IPS-NIHi7 (cell line): ENCODE data around the gene INTS1.
A peak's percentile ranks its signal among the peaks of the same experiment; 100 is the strongest.
"Not testable (repeated sequence)": the region's sequence is repeated elsewhere in the genome, so short reads cannot be mapped to it uniquely, and the experiment has no call there.

Experiments
- DNase-seq: peaks from one replicate; pipeline ENCODE4 v3.0.0; 2012; ENCODE audit warnings: mixed read lengths; ENCODE audit errors: extremely low spot score

INTS1 gene

GRCh38 chr7:1445341-1445740 is 58.8 kb downstream of the INTS1 start:
- DNase-seq, result no peak

DNA sequence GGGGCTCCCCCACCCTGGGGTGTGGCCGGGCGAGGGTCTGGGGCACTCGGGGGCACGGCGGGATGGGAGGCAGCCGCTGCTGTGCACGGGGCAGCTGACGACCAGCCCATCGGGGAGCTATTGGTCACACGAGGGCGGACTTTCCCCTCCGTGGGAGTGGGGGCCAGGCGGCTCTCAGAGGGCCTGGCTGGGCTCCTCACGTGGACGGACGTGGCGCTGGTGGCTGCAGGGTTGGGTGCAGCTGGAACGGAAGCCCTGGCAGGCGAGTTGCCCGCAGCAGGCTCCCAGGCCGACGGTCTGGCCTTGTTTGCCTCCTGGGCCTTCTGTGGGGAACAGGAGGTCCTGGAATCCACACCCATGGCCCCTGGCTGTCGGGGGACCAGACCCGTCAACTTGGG is 59.3 kb downstream of the INTS1 start:
- DNase-seq, result no peak

- DNase-seq, result no peak
Measured at GRCh38 chr7:1444214-1444924, 59.8 kb downstream of the INTS1 start.

DNA sequence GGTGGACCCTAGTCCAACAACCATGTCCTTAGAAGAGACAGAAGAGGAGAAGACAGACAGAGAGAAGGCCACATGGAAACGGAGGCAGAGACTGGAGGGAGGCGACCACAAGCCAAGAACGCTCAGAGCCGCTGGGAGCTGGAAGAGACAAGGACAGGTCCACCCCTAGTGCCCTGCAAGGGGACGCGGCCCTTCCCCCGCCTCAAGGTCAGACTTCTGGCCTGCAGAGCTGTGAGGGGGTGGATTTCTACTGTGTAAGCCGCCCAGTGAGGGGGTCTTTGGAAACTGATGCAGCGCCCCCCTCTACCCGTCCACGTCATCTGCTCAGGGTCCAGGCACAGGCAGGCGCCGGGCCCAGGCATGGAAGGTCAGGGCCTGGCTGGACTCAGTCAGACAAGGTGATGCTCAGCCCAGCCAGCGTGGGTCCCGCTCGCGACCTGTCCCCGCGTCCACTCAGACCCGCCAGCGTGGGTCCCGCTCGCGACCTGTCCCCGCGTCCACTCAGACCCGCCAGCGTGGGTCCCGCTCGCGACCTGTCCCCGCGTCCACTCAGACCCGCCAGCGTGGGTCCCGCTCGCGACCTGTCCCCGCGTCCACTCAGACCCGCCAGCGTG is 60.5 kb downstream of the INTS1 start:
- DNase-seq, result not testable (repeated sequence)

GRCh38 chr7:1442355-1443124 is 61.6 kb downstream of the INTS1 start:
- DNase-seq, result no peak

- DNase-seq, result no peak
Measured at GRCh38 chr7:1441615-1442354, 62.4 kb downstream of the INTS1 start.

GRCh38 chr7:1440620-1441019 is 63.6 kb downstream of the INTS1 start:
- no peak for DNase-seq

DNA sequence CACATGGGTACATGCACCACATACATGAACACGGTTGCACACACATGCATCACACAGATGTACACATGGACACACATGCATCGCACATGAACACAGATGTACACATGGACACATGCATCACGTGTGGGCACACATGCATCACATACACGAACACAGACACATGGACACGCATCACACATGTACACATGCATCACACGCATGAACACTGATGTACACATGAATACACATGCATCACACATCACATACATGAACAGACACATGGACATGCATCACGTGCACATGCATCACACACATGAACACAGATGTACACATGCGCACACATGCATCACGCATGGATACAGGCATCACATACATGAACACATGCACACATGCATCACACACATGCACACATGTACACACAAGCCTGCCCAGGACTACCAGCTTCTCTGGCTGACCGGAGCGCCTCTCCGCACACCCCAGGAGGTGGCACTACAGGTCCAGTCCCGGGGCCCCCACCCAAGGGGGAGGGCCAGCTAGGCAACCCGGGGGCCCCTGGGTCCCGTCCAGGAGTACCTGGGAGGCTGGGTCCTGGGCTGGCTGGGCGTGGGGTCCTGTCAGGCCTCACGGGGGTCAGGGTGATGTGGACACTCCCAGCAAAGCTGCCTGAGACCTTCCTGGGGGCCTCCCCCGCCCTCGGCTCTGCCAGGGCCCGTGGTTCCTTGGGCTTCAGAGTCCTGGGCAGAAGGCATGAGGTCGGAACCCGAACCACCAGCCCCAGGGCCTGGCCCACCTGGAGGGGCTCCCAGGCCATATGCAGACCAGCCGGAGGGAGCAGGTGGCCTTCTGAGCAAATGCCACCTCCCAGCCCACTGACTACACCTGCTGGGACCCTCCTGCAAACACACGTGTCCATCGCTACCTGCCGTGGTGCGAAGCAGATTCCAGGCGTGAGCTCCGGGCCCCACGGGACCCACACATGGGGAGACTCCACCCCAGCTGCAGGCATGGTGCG is 64.5 kb downstream of the INTS1 start:
- DNase-seq, result no peak

GRCh38 chr7:1438821-1439220 is 65.4 kb downstream of the INTS1 start:
- no peak for DNase-seq

DNA sequence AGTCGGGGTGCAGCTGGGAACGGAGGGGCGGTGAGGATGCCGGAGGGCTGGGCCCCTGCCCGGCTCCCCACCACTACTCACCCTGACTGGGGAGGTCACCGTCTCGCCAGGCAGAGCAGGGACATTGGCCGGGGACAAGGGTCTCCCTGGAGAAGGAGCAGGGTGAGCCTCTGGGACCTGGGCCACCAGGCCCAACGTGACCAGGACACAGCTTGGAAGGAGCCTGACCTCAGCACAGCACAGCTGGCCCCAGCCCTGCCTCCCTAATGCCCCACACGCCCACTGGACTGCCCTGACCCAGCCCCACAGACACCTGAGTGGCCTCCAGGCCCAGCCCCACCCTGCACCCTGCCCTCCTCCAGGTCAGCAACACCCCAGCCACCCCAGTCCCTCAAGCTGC is 66.0 kb downstream of the INTS1 start:
- DNase-seq, result no peak

DNA sequence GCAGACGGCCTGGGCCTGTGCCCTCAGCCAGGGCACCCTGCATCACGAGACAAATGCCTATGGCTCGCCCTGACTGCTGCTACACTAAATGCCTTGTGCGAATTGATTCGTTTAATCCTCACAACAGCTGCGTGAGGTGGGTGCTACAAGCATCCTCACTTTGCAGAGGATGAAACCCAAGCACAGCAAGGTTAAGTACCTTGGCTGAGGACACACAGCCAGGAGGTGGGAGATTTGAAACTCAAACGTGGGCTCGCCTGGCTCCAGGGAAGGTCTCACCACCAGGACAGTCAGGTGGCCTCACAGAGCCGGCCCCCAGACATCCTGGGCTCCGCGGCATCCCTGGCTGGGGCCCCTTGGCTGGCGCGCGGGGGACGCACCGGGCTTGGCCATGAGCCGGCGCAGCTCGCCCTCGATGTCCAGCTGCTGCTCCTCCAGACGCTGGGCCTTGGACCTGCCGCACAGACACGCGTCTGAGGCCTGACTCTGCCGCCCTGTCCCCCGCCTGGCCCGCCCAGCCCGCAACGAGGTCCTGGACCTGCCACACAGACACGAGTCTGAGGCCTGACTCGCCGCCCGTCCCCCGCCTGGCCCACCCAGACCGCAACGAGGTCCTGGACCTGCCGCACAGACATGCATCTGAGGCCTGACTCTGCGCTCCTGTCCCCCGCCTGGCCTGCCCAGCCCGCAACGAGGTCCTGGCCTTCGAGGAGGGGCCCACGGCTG is 66.9 kb downstream of the INTS1 start:
- no peak for DNase-seq

GRCh38 chr7:1436608-1437007 is 67.6 kb downstream of the INTS1 start:
- no peak for DNase-seq

DNA sequence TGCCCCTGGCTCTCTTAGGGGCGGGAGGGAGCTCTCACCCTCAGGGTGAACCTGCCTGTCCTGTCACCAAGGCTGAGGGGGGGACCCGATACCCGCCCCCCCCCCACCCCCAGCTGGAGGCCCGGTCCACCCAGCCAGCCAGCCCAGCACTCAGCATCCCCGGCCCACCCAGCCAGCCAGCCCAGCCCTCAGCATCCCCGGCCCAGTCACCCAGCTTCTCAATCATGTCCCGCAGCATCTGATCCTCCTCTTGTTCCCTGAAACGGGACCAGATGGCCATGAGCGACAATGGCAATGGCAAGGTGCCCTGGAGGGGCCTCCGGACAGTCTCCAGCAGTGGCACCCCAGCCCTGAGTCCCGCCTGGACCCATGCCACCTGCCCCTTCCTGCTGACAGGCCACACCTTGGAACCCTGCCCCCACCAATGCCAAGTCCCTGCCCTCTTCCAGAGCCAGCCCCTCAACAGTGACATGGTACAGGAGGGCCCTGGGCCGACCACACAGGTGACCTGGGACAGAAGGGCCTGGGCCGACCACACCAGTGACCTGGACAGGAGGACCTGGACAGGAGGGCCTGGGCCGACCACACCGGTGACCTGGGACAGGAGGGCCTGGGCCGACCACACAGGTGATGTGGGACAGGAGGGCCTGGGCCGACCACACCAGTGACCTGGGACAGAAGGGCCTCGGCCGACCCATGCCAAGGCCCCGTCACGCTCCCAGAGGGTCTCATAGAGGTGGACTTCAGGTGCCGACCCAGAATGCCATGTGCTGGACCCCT is 69.1 kb downstream of the INTS1 start:
- no peak for DNase-seq

DNA sequence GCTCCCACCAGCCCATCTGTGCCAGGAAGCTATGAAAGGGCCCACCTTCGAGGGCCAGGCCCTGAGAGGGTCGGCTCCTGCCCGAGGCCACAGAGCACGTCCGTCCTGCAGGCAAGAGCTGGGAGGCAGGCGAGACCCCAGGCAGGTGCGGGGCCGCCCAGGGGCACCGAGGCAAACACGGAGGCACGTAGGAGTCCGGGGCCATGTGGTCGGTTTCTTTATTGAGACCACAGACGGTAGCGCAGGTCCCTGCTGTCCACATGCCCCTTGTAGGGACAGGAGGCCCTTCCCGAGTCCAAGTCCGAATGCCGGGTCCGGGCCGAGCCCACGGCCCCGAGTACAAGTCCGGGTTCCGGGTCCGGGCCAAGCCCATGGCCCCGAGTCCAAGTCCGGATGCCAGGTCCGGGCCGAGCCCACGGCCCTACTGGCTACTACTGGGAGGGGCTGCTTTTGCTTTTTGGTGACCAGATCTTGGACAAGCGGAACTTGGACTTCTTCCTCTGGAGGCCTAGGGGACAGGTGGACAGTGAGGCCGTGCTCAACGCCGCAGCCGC is 69.9 kb downstream of the INTS1 start:
- DNase-seq, result no peak

GRCh38 chr7:1433128-1433920 is 70.9 kb downstream of the INTS1 start:
- DNase-seq, result no peak

DNA sequence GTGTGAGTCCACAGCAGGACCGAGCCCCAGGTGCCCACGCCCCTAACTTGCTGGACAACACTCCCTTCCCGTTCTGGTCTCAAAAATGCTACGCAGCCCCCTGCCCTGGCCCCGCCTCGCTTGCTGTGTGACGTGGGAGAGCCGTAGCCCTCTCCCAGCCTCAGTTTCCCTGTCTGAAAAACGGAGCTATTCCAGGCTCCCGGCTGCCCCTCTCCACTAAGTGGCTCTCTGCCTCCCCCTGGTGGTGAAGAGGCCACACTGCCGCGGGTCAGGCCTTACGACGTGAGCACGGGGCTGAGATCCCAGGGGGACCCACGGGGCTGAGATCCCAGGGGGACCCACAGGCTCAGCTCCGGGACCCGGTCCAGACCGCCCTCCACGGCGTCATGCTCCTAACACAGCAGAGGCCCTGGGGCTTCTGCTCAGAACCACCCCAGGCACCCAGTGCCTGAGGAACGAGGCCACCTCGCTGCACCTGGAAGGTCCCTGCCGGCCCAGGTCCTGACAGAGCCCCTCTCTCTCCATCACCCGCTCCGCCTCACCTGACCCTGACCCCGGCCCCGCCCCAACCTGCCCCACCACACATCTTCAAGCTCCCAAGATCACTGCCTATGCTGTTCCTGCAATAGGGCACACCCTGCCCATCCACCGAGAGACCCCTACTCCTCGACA is 71.6 kb downstream of the INTS1 start:
- DNase-seq, result peak; percentile 81

GRCh38 chr7:1431634-1432380 is 72.4 kb downstream of the INTS1 start:
- DNase-seq, result no peak
